A204.1 (cell line): Measurements from ENCODE around the gene ZNF14.
"Not testable (repeated sequence)": the region's sequence is repeated elsewhere in the genome, so short reads cannot be mapped to it uniquely, and the experiment has no call there.

Experiments used
- FAIRE-seq: peaks from 2 replicates; lab custom pipeline; 2012; peaks lifted over from hg19 to GRCh38; lab: Jason Lieb, UNC

The ZNF14 gene

GRCh38 chr19:19746286-19747213, 13.6 kb upstream of the ZNF14 start:
- no peak for FAIRE-seq

GRCh38 chr19:19745496-19746285, 12.8 kb upstream of the ZNF14 start:
- no peak for FAIRE-seq

GRCh38 chr19:19744641-19745040, 11.7 kb upstream of the ZNF14 start:
- no peak for FAIRE-seq

GRCh38 chr19:19743921-19744320, 11.0 kb upstream of the ZNF14 start:
- not testable (repeated sequence) for FAIRE-seq

- no peak for FAIRE-seq
These were observed 10.3 kb upstream of the ZNF14 start for GRCh38 chr19:19743176-19743575.

- FAIRE-seq, result no peak
These were observed 9.9 kb upstream of the ZNF14 start for GRCh38 chr19:19742773-19743172.

GRCh38 chr19:19741184-19741583, 8.3 kb upstream of the ZNF14 start:
- no peak for FAIRE-seq

GRCh38 chr19:19740755-19741154, 7.8 kb upstream of the ZNF14 start:
- no peak for FAIRE-seq

GRCh38 chr19:19738564-19738963, 5.7 kb upstream of the ZNF14 start:
- no peak for FAIRE-seq

- FAIRE-seq, result no peak
These were observed 4.8 kb upstream of the ZNF14 start for GRCh38 chr19:19737559-19738332.

GRCh38 chr19:19721896-19722295, 11.0 kb downstream of the ZNF14 start:
- no peak for FAIRE-seq

GRCh38 chr19:19719798-19720197, 13.1 kb downstream of the ZNF14 start:
- FAIRE-seq, result no peak

GRCh38 chr19:19711934-19712828, 20.7 kb downstream of the ZNF14 start:
- FAIRE-seq, result no peak

GRCh38 chr19:19711306-19711933, 21.5 kb downstream of the ZNF14 start:
- no peak for FAIRE-seq

GRCh38 chr19:19710506-19710905, 22.4 kb downstream of the ZNF14 start:
- FAIRE-seq, result no peak

- no peak for FAIRE-seq
These were observed 28.1 kb downstream of the ZNF14 start for GRCh38 chr19:19704836-19705235.

- not testable (repeated sequence) for FAIRE-seq
These were observed 32.4 kb downstream of the ZNF14 start for GRCh38 chr19:19700493-19700892.

GRCh38 chr19:19697589-19697988, 35.3 kb downstream of the ZNF14 start:
- no peak for FAIRE-seq

GRCh38 chr19:19696386-19696785, 36.5 kb downstream of the ZNF14 start:
- no peak for FAIRE-seq

- no peak for FAIRE-seq
These were observed 41.2 kb downstream of the ZNF14 start for GRCh38 chr19:19691683-19692082.

- FAIRE-seq, result not testable (repeated sequence)
These were observed 43.9 kb downstream of the ZNF14 start for GRCh38 chr19:19689023-19689422.
